Measurements from ENCODE around the gene TBC1D8.
"Not testable (repeated sequence)": the region's sequence is repeated elsewhere in the genome, so short reads cannot be mapped to it uniquely, and the experiment has no call there.

Gene TBC1D8

GRCh38 chr2:101179982-101180381 lies 28.8 kb upstream of the TBC1D8 start:
- H3K4me3 ChIP-seq (ENCODE audit: control insufficient read depth, low read depth, low read length): no peak overlapping the region
- DNase-seq (ENCODE audit: low read depth): no peak
- no peak for TF ChIP-seq CTCF (IDR thresholded peaks at IDR 0.05; ENCODE audit: control insufficient read depth, insufficient read depth, low read depth, low read length, missing control alignments)

- TF ChIP-seq CTCF (IDR thresholded peaks at IDR 0.05; ENCODE audit: control insufficient read depth, insufficient read depth, low read depth, low read length, missing control alignments): no peak
- no peak for DNase-seq (ENCODE audit: low read depth)
- no peak overlapping the region for H3K4me3 ChIP-seq (ENCODE audit: control insufficient read depth, low read depth, low read length)
These were observed 25.6 kb upstream of the TBC1D8 start for GRCh38 chr2:101176803-101177202.

GRCh38 chr2:101175991-101176390 lies 24.8 kb upstream of the TBC1D8 start:
- no peak for TF ChIP-seq CTCF (IDR thresholded peaks at IDR 0.05; ENCODE audit: control insufficient read depth, insufficient read depth, low read depth, low read length, missing control alignments)
- H3K4me3 ChIP-seq (ENCODE audit: control insufficient read depth, low read depth, low read length): no peak overlapping the region

GRCh38 chr2:101173707-101174295 lies 22.6 kb upstream of the TBC1D8 start:
- no peak for DNase-seq (ENCODE audit: low read depth)
- no peak overlapping the region for H3K4me3 ChIP-seq (ENCODE audit: control insufficient read depth, low read depth, low read length)
- TF ChIP-seq CTCF (IDR thresholded peaks at IDR 0.05; ENCODE audit: control insufficient read depth, insufficient read depth, low read depth, low read length, missing control alignments): no peak

More at GRCh38 chr2:101175991-101176390, 24.8 kb upstream of the TBC1D8 start:
- DNase-seq (ENCODE audit: low read depth): no peak

- not testable (repeated sequence) for DNase-seq (ENCODE audit: low read depth); H3K4me3 ChIP-seq (ENCODE audit: control insufficient read depth, low read depth, low read length)
These were observed 18.6 kb upstream of the TBC1D8 start for GRCh38 chr2:101169822-101170221.

- H3K4me3 ChIP-seq (ENCODE audit: control insufficient read depth, low read depth, low read length): no peak overlapping the region
- no peak for DNase-seq (ENCODE audit: low read depth)
- TF ChIP-seq CTCF (IDR thresholded peaks at IDR 0.05; ENCODE audit: control insufficient read depth, insufficient read depth, low read depth, low read length, missing control alignments): no peak
These were observed 17.5 kb upstream of the TBC1D8 start for GRCh38 chr2:101168706-101169105.

GRCh38 chr2:101167532-101167931 lies 16.4 kb upstream of the TBC1D8 start:
- not testable (repeated sequence) for H3K4me3 ChIP-seq (ENCODE audit: control insufficient read depth, low read depth, low read length); DNase-seq (ENCODE audit: low read depth)

GRCh38 chr2:101164021-101164420 lies 12.8 kb upstream of the TBC1D8 start:
- no peak for DNase-seq (ENCODE audit: low read depth)
- no peak for TF ChIP-seq CTCF (IDR thresholded peaks at IDR 0.05; ENCODE audit: control insufficient read depth, insufficient read depth, low read depth, low read length, missing control alignments)
- H3K4me3 ChIP-seq (ENCODE audit: control insufficient read depth, low read depth, low read length): no peak overlapping the region
